HCT116 (cell line): ENCODE measurements around the gene MED13L. TPM values are rescaled to one million over a fixed set of nuclear protein-coding genes. Genes with fewer than 3 reads are reported as not detected.

Experiments used
- ATAC-seq: fragments of 200-7000 bp; cut with Tn5 transposase; 2 replicates; pipeline ENCODE4 v1.9.1; 2020; ENCODE audit warnings: mild to moderate bottlenecking, moderate library complexity
- BruUV-seq: library from RNA; stranded (reverse); fragments of 400-500 nt; replicated peaks from 2 replicates; lab custom pipeline; 2021; lab: Mats Ljungman, UMichigan
- CTCF ChIA-PET: fragments of 300-600 bp; sonication (Branson Sonifier 250); formaldehyde crosslinking; loops from one replicate; lab custom pipeline; 2021; ENCODE audit warnings: antibody characterized with exemption; lab: Charles Lee
- POLR2A ChIA-PET: fragments of 300-600, 350-600 bp; sonication (Branson Sonifier 250); formaldehyde crosslinking; loops from one replicate; lab custom pipeline; 2021; ENCODE audit warnings: antibody characterized with exemption; lab: Charles Lee
- RAD21 ChIA-PET, 2 experiments: fragments of 300-600 bp; sonication (Branson Sonifier 250); formaldehyde crosslinking; loops; one replicate each; lab custom pipeline; 2023; ENCODE audit warnings: low total read pairs in 2 of 2; ENCODE audit not compliant: uncharacterized antibody in 2 of 2, unreplicated experiment in 2 of 2, low non-redundant PET in 1 of 2; lab: Charles Lee
- DNase-seq: peaks from one replicate; pipeline ENCODE4 v3.0.0-alpha.2; 2010; ENCODE audit warnings: low read depth, low spot score
- H2AFZ ChIP-seq: fragments of 200-600 bp; shearing (Covaris generic), sonication (generic); 2 replicates; pipeline ENCODE4 v1.6.1; 2017; ENCODE audit warnings: low read depth, mixed run types, mixed read lengths, antibody characterized with exemption, low read length; ENCODE audit not compliant: poor library complexity, severe bottlenecking
- H3K27ac ChIP-seq: 2 replicates; pipeline ENCODE4 v1.5.1; 2012; ENCODE audit warnings: low read depth, low read length
- H3K27me3 ChIP-seq: fragments of 200-600 bp; sonication (generic); 2 replicates; pipeline ENCODE4 v1.6.1; 2016; ENCODE audit warnings: mixed run types, low read length, mixed read lengths; ENCODE audit not compliant: insufficient read depth
- H3K36me3 ChIP-seq, 2 experiments: fragments of 200-500 bp in 1 of 2; fragments of 200-600 bp in 1 of 2; sonication (Bioruptor generic) in 1 of 2; sonication (generic) in 1 of 2; 2 replicates each; pipeline versions ENCODE4 v1.5.1 to v1.6.1; 2014 to 2016; ENCODE audit warnings: low read length in 2 of 2, inconsistent platforms in 1 of 2, mixed read lengths in 1 of 2, mixed run types in 1 of 2; ENCODE audit not compliant: insufficient read depth in 2 of 2, control insufficient read depth in 1 of 2
- H3K4me1 ChIP-seq, 2 experiments: fragments of 200-600 bp in 1 of 2; sonication (generic) in 1 of 2; 2 replicates each; pipeline versions ENCODE4 v1.5.1 to v1.6.1; 2012 to 2017; ENCODE audit warnings: low read length in 2 of 2, inconsistent platforms in 1 of 2, mild to moderate bottlenecking in 1 of 2, mixed read lengths in 1 of 2, mixed run types in 1 of 2, moderate library complexity in 1 of 2; ENCODE audit not compliant: insufficient read depth in 2 of 2, control insufficient read depth in 1 of 2
- H3K4me2 ChIP-seq: fragments of 200-600 bp; sonication (generic); 2 replicates; pipeline ENCODE4 v1.6.1; 2017; ENCODE audit warnings: mixed run types, low read length, mixed read lengths
- H3K4me3 ChIP-seq, 2 experiments: fragments of 200-600 bp in 1 of 2; sonication (generic) in 1 of 2; replicated peaks in 1 of 2; 2 replicates each; pipeline ENCODE4 v1.5.1; 2011 to 2016; ENCODE audit warnings: low read length in 2 of 2, control low read depth in 1 of 2, low read depth in 1 of 2, mild to moderate bottlenecking in 1 of 2, mixed read lengths in 1 of 2, mixed run types in 1 of 2
- H3K79me2 ChIP-seq: fragments of 200-600 bp; sonication (generic); 2 replicates; pipeline ENCODE4 v1.6.1; 2017; ENCODE audit warnings: mild to moderate bottlenecking, mixed run types, low read length, moderate library complexity, mixed read lengths; ENCODE audit not compliant: insufficient read depth
- H3K9ac ChIP-seq: fragments of 200-600 bp; sonication (generic); 2 replicates; pipeline ENCODE4 v1.6.1; 2016; ENCODE audit warnings: low read length, mixed read lengths
- H3K9me2 ChIP-seq: fragments of 200-600 bp; sonication (generic), shearing (Covaris generic); 2 replicates; pipeline ENCODE4 v1.6.1; 2017; ENCODE audit warnings: mixed run types, mild to moderate bottlenecking, moderate library complexity; ENCODE audit not compliant: insufficient read depth
- H3K9me3 ChIP-seq, 2 experiments: fragments of 200-500 bp in 1 of 2; fragments of 200-600 bp in 1 of 2; sonication (Bioruptor generic) in 1 of 2; sonication (generic) in 1 of 2; 2 replicates each; pipeline ENCODE4 v1.6.1; 2014 to 2017; ENCODE audit warnings: low read length in 2 of 2, mixed read lengths in 2 of 2, inconsistent platforms in 1 of 2, low read depth in 1 of 2, mild to moderate bottlenecking in 1 of 2, mixed run types in 1 of 2, moderate library complexity in 1 of 2; ENCODE audit not compliant: control insufficient read depth in 1 of 2, insufficient read depth in 1 of 2
- H4K20me1 ChIP-seq: fragments of 200-600 bp; sonication (generic), shearing (Covaris generic); 2 replicates; pipeline ENCODE4 v1.6.1; 2017; ENCODE audit warnings: mixed run types, mild to moderate bottlenecking, moderate library complexity; ENCODE audit not compliant: insufficient read depth
- CBX3 ChIP-seq: IDR thresholded peaks from 2 replicates; pipeline ENCODE4 v1.6.1; 2012; ENCODE audit warnings: low read depth
- CEBPB ChIP-seq: IDR thresholded peaks from 2 replicates; pipeline ENCODE4 v1.6.1; 2012; ENCODE audit warnings: low read depth
- EGR1 ChIP-seq: IDR thresholded peaks from 2 replicates; pipeline ENCODE4 v1.6.1; 2012; ENCODE audit warnings: low read depth
- ELF1 ChIP-seq: IDR thresholded peaks from 2 replicates; pipeline ENCODE4 v1.6.1; 2012; ENCODE audit warnings: low read depth, borderline replicate concordance
- EZH2phosphoT487 ChIP-seq: fragments of 200-600 bp; IDR thresholded peaks from 2 replicates; pipeline ENCODE4 v1.6.1; 2018; ENCODE audit warnings: antibody characterized with exemption, borderline replicate concordance
- FOSL1 ChIP-seq: IDR thresholded peaks from 2 replicates; pipeline ENCODE4 v1.6.1; 2012; ENCODE audit warnings: low read depth
- JUND ChIP-seq: IDR thresholded peaks from 2 replicates; pipeline ENCODE4 v1.6.1; 2012
- POLR2AphosphoS5 ChIP-seq: IDR thresholded peaks from 2 replicates; pipeline ENCODE4 v1.6.1; 2011; ENCODE audit warnings: mild to moderate bottlenecking, low read depth, low read length, moderate library complexity
- RAD21 ChIP-seq: IDR thresholded peaks from 2 replicates; pipeline ENCODE4 v1.6.1; 2012; ENCODE audit warnings: low read depth, mild to moderate bottlenecking
- SIN3A ChIP-seq: IDR thresholded peaks from 2 replicates; pipeline ENCODE4 v1.6.1; 2012; ENCODE audit warnings: low read depth
- SP1 ChIP-seq: IDR thresholded peaks from 2 replicates; pipeline ENCODE4 v1.6.1; 2012; ENCODE audit warnings: low read depth
- SRF ChIP-seq: IDR thresholded peaks from 2 replicates; pipeline ENCODE4 v1.6.1; 2012; ENCODE audit warnings: low read depth
- TCF7L2 ChIP-seq: IDR thresholded peaks from 2 replicates; pipeline ENCODE4 v1.7.0; 2011; ENCODE audit warnings: borderline replicate concordance, inconsistent platforms; ENCODE audit not compliant: insufficient read depth, insufficient read length; ENCODE audit errors: extremely low read depth
- YY1 ChIP-seq: IDR thresholded peaks from 2 replicates; pipeline ENCODE4 v1.6.1; 2011; ENCODE audit warnings: low read length, low read depth, moderate library complexity, mild to moderate bottlenecking; ENCODE audit not compliant: insufficient replicate concordance; ENCODE audit errors: extremely low read depth
- ZFX ChIP-seq: fragments of 450-650 bp; IDR thresholded peaks from 2 replicates; pipeline ENCODE4 v1.6.1; 2017
- ZNF274 ChIP-seq: fragments of 200-500 bp; sonication (Bioruptor generic); IDR thresholded peaks from 2 replicates; pipeline ENCODE4 v1.6.1; 2014; ENCODE audit warnings: mild to moderate bottlenecking, low read depth, low read length, inconsistent platforms
- intact Hi-C: fragments of 100-400 bp; cut with micrococcal nuclease; formaldehyde crosslinking; loops from 2 replicates; pipeline ENCODE4 v1.10.0; 2022
- total RNA-seq: library from RNA; stranded (reverse); gene quantifications from one replicate; pipeline ENCODE4 v1.2.1, GENCODE V29; 2021; ENCODE audit not compliant: unreplicated experiment
- TF ChIP-seq, protein P1 (sequence below): IDR thresholded peaks from 2 replicates; pipeline ENCODE4 v1.6.1; 2012
- TF ChIP-seq, protein P2 (sequence below): IDR thresholded peaks from 2 replicates; pipeline ENCODE4 v1.6.1; 2012; ENCODE audit warnings: low read depth
- TF ChIP-seq, protein P3 (sequence below), 3 experiments: fragments of 200-600 bp in 1 of 3; sonication (generic) in 1 of 3; IDR thresholded peaks in 2 of 3; conservative IDR thresholded peaks in 1 of 3; 2 replicates each; pipeline ENCODE4 v1.5.1; 2012 to 2017; ENCODE audit warnings: low read depth in 2 of 3, low read length in 2 of 3, antibody characterized with exemption in 1 of 3, borderline replicate concordance in 1 of 3, control low read depth in 1 of 3, mild to moderate bottlenecking in 1 of 3, mixed read lengths in 1 of 3, mixed run types in 1 of 3, moderate library complexity in 1 of 3; ENCODE audit not compliant: insufficient read depth in 1 of 3

MED13L gene
- total RNA-seq, 1 experiment from 2014 or later, result 176 TPM

DNA sequence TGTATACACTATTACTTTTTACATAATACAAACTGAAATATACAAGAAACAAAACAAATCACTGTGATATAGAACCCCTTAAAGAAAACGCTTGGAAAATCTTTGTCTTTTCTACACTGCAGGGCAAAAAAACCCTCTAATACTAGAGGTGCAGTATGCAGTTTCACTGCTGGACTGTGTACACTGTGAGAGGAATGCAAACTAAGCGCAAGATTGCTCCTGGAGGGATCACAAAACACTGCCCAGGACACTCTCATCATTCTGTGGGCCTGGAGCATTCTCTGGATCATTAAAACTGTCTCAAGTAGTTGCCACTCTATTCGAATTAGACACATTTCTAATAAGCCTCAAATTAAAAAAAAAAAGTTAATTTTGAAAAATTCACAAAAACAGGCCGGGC is 217.6 kb downstream of the MED13L start:
- H3K9me2 ChIP-seq, result no peaks in the 10 kb centered on the region
- no peaks in the 10 kb centered on the region for H3K36me3 ChIP-seq
- BruUV-seq, result no TSS peak
- no peak for DNase-seq
- H3K27me3 ChIP-seq, result no peaks in the 10 kb centered on the region
- H2AFZ ChIP-seq, result no peak overlapping the region
- POLR2A ChIA-PET, result no interaction called here
- CTCF ChIA-PET, result interaction anchor here (0.7 kb wide), 1 partner anchor 8 kb away, joined by 4 read pairs; no protein-coding TSS in a partner anchor
- intact Hi-C loops, result loop anchor here (10.0 kb wide), 1 partner anchor 545 kb away; no protein-coding TSS in a partner anchor
- no peak for TF ChIP-seq POLR2AphosphoS5
- TF ChIP-seq ZFX, result no peak
- no peak for TF ChIP-seq ZNF274
- TF ChIP-seq, protein P1, sequence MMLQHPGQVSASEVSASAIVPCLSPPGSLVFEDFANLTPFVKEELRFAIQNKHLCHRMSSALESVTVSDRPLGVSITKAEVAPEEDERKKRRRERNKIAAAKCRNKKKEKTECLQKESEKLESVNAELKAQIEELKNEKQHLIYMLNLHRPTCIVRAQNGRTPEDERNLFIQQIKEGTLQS, result no peak
- no peak for TF ChIP-seq TCF7L2
- TF ChIP-seq, protein P2, sequence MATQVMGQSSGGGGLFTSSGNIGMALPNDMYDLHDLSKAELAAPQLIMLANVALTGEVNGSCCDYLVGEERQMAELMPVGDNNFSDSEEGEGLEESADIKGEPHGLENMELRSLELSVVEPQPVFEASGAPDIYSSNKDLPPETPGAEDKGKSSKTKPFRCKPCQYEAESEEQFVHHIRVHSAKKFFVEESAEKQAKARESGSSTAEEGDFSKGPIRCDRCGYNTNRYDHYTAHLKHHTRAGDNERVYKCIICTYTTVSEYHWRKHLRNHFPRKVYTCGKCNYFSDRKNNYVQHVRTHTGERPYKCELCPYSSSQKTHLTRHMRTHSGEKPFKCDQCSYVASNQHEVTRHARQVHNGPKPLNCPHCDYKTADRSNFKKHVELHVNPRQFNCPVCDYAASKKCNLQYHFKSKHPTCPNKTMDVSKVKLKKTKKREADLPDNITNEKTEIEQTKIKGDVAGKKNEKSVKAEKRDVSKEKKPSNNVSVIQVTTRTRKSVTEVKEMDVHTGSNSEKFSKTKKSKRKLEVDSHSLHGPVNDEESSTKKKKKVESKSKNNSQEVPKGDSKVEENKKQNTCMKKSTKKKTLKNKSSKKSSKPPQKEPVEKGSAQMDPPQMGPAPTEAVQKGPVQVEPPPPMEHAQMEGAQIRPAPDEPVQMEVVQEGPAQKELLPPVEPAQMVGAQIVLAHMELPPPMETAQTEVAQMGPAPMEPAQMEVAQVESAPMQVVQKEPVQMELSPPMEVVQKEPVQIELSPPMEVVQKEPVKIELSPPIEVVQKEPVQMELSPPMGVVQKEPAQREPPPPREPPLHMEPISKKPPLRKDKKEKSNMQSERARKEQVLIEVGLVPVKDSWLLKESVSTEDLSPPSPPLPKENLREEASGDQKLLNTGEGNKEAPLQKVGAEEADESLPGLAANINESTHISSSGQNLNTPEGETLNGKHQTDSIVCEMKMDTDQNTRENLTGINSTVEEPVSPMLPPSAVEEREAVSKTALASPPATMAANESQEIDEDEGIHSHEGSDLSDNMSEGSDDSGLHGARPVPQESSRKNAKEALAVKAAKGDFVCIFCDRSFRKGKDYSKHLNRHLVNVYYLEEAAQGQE, result no peak
- TF ChIP-seq YY1, result no peak
- no peak for TF ChIP-seq EZH2phosphoT487
- TF ChIP-seq SIN3A, result no peak
- no peak for TF ChIP-seq EGR1
- no peak for TF ChIP-seq SP1
- TF ChIP-seq ELF1, result no peak
- no peak for TF ChIP-seq RAD21
- no peak for TF ChIP-seq JUND
- TF ChIP-seq, protein P3, sequence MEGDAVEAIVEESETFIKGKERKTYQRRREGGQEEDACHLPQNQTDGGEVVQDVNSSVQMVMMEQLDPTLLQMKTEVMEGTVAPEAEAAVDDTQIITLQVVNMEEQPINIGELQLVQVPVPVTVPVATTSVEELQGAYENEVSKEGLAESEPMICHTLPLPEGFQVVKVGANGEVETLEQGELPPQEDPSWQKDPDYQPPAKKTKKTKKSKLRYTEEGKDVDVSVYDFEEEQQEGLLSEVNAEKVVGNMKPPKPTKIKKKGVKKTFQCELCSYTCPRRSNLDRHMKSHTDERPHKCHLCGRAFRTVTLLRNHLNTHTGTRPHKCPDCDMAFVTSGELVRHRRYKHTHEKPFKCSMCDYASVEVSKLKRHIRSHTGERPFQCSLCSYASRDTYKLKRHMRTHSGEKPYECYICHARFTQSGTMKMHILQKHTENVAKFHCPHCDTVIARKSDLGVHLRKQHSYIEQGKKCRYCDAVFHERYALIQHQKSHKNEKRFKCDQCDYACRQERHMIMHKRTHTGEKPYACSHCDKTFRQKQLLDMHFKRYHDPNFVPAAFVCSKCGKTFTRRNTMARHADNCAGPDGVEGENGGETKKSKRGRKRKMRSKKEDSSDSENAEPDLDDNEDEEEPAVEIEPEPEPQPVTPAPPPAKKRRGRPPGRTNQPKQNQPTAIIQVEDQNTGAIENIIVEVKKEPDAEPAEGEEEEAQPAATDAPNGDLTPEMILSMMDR (IDR thresholded peaks at IDR 0.05 in 2 of 3, conservative IDR thresholded peaks at IDR 0.05 in 1 of 3; ENCODE audit: borderline replicate concordance in 1 of 3, insufficient read depth in 1 of 3, low read depth in 2 of 3, low read length in 2 of 3), result no peak
- no peak for TF ChIP-seq CBX3
- no peak for TF ChIP-seq CEBPB
- TF ChIP-seq FOSL1, result no peak
- no peak for TF ChIP-seq SRF
- TF ChIP-seq, all 23 proteins: peak for 0
- H3K9me3 ChIP-seq, result no peaks in the 10 kb centered on the region
- peaks cover 100% of the 10 kb centered on the region for H3K79me2 ChIP-seq
- H3K27ac ChIP-seq, result no peak overlapping the region
- H3K9ac ChIP-seq, result no peak overlapping the region
- H3K4me1 ChIP-seq, result peaks cover 0 to 5% of the 10 kb centered on the region in 2 experiments; a peak in 1 of 4 replicates
- no peak for ATAC-seq
- H3K4me2 ChIP-seq, result no peak overlapping the region
- RAD21 ChIA-PET, result no interaction called here
- H3K4me3 ChIP-seq, result no peak overlapping the region
- H4K20me1 ChIP-seq, result peaks cover 29% of the 10 kb centered on the region
